ENCODE results near the gene INSRR. TPM values are rescaled to one million over a fixed set of nuclear protein-coding genes. Genes with fewer than 3 reads are reported as not detected.

INSRR gene
- total RNA-seq, 1 donor from 2014 or later: not detected

DNA sequence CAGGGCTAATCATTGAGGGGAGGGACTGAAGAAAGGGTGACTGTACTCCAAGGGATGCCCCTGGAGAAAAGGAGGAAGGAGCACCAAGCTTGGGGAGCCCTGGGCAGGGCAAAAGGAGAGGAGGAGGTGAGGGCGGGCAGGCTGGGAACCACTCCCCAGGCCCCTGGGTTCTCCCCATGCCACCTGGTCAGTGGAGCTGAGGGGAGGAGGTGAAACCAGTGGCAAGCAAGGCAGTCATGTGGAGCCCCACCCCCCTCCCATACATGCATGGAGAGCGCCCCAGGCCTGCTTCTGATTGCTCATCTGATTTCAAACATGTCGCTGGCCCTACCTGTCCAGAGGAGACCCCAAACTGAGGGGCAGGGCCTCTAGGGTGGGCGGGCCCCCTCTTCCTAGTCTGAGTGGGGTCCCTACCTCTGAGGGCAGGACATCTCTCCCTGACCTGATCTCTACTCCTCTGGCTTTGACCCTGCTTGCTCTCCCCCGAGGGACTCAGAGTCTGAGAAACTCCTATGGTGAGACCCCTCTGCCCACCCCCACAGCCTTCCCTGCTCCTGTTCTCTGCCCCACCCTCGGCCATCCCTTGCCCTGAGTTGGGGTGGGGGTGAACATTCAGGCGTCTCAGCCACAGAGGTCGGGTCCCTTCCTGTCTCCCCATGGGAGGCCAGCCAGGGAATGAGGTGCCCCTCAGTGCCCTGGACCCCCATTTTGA, 18.6 kb downstream of the INSRR start:
- H3K27me3 ChIP-seq (ENCODE audit: low read depth): peaks cover 69% of the 10 kb centered on the region
- no peaks in the 10 kb centered on the region for H3K9me3 ChIP-seq
- TF ChIP-seq, protein P1, sequence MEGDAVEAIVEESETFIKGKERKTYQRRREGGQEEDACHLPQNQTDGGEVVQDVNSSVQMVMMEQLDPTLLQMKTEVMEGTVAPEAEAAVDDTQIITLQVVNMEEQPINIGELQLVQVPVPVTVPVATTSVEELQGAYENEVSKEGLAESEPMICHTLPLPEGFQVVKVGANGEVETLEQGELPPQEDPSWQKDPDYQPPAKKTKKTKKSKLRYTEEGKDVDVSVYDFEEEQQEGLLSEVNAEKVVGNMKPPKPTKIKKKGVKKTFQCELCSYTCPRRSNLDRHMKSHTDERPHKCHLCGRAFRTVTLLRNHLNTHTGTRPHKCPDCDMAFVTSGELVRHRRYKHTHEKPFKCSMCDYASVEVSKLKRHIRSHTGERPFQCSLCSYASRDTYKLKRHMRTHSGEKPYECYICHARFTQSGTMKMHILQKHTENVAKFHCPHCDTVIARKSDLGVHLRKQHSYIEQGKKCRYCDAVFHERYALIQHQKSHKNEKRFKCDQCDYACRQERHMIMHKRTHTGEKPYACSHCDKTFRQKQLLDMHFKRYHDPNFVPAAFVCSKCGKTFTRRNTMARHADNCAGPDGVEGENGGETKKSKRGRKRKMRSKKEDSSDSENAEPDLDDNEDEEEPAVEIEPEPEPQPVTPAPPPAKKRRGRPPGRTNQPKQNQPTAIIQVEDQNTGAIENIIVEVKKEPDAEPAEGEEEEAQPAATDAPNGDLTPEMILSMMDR (IDR thresholded peaks at IDR 0.05): no peak
- H3K4me3 ChIP-seq: no peak overlapping the region
- no peaks in the 10 kb centered on the region for H3K36me3 ChIP-seq
- DNase-seq: no peak
- intact Hi-C loops (cut with DNase I): no loop called here
- ATAC-seq: no peak
- no peak overlapping the region for H3K27ac ChIP-seq
- peaks cover 9% of the 10 kb centered on the region for H3K4me1 ChIP-seq

DNA sequence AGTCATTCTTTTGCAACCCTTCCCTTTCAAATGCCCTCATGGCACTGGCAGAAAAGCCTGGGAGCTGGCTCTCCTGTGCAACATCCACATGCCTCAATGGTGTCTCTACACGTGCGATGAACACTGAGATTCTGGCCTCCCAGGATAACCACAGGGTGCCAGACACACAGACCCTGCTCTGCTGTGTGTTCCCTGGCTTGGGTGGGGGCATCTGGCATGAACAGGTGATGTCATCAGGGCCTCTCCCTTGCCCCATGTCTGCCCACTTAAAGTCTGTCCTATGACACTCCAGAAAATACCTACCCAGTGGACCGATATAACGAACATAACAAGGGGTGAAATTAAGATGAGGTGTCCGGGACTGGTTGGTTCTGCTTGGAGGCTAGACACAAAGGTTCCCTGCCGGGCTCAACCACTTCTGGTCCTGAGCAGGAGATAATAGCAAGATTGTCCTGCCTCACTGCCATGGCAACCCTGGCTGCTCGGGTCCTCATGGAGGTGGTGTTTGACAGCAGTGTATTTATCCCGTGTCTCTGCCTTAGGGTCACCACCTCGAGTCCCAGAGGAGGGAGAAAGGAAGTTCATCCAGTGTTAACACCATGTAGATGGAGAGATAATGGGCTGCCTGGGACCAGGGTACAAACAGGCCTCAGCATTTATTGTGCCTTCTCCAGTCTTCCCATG, 19.3 kb downstream of the INSRR start:
- ATAC-seq (no peak), DNase-seq (no peak)
- TF ChIP-seq, protein P1 (IDR thresholded peaks at IDR 0.05): no peak
- H3K9me3 ChIP-seq: no peaks in the 10 kb centered on the region
- no peak overlapping the region for H3K4me3 ChIP-seq
- H3K27me3 ChIP-seq (ENCODE audit: low read depth): peaks cover 62% of the 10 kb centered on the region
- peaks cover under 1% of the 10 kb centered on the region for H3K4me1 ChIP-seq
- H3K36me3 ChIP-seq: no peaks in the 10 kb centered on the region
- intact Hi-C loops (cut with DNase I): no loop called here
- H3K27ac ChIP-seq: no peak overlapping the region

DNA sequence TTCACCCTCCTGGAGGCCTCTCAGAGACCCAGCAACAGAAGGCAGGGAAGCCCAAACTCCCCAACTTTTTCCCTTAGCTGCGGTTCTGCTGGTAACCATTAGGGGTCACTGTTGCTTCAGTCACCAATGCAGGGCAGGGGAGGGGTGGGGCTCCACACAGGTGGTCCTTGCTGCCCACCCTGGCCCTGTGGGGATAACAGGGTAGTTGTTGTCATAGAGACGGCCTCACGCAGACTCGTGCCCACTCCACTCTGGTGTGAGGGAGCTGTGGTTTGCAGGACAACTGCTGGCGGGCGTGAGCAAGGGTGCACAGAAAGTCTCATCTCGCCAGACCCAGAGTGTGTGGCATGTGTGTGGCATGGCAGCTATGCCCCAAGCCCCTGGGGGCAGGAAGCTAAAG, 19.9 kb downstream of the INSRR start:
- DNase-seq (no peak), ATAC-seq (peak; percentile 37 to 58)
- H3K4me3 ChIP-seq: no peak overlapping the region
- H3K27ac ChIP-seq: no peak overlapping the region
- no peaks in the 10 kb centered on the region for H3K36me3 ChIP-seq
- H3K4me1 ChIP-seq: no peaks in the 10 kb centered on the region
- no peaks in the 10 kb centered on the region for H3K9me3 ChIP-seq
- intact Hi-C loops (cut with DNase I): no loop called here
- TF ChIP-seq, protein P1 (IDR thresholded peaks at IDR 0.05): peak; percentile 82
- peaks cover 56% of the 10 kb centered on the region for H3K27me3 ChIP-seq (ENCODE audit: low read depth)

DNA sequence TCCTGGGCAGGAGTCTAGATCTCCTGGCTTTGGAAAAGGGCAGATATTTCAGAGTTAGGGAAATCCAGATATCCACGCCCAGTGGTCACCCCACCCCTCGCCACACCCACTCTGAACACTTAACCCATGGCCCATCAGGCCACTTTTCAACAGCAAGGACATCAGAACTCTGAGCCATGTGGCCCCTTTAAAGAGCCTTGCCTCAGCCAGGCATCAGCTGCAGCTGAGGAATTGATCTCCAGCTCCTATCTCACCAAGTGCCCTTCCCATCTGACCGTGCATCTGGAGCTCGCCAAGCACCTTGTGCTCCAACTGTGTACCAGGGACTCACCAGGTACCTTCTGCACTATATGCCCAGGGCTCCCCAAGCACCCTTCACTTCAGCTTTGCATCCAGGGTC, 22.0 kb downstream of the INSRR start:
- H3K9me3 ChIP-seq: no peaks in the 10 kb centered on the region
- intact Hi-C loops (cut with DNase I): no loop called here
- no peak overlapping the region for H3K27ac ChIP-seq
- no peak overlapping the region for H3K4me3 ChIP-seq
- TF ChIP-seq, protein P1 (IDR thresholded peaks at IDR 0.05): no peak
- no peaks in the 10 kb centered on the region for H3K36me3 ChIP-seq
- H3K4me1 ChIP-seq: no peaks in the 10 kb centered on the region
- no peak for ATAC-seq
- peaks cover 41% of the 10 kb centered on the region for H3K27me3 ChIP-seq (ENCODE audit: low read depth)
- DNase-seq: no peak

DNA sequence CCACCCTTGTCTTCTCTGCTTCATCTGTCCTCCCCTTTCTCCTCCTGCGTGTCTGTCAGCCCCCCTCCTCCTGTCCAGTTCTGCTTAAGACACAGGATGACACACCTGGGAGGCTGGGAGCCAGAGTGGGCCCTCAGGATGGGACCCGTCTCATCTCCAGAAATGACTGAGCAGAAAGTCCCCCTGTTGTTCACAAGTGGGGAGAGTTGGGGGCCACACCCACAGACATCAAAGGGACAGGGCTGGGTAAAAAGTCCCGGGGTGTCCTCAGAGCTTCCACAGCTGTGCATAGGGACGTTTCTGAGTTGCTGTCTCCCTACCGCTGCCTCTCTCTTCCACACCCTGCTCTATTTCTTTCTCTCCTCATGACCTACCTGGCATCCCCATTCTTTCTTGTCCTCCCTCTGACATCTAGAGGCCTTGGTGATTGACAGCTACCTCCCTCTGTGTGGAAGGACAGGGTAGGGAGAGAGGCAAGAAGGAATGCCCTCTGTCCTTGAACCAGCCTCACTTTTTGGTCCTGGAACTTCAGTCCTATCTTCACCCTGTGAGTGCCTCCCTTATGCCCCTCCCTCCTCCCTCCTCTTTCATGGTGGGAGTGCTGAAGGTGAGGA, 22.8 kb downstream of the INSRR start:
- Histone ChIP-seq H3K36me3 (no peaks in the 10 kb centered on the region), H3K27me3 (ENCODE audit: low read depth) (peaks cover 35% of the 10 kb centered on the region), H3K4me3 (no peak overlapping the region), H3K4me1 (no peaks in the 10 kb centered on the region), H3K9me3 (no peaks in the 10 kb centered on the region), H3K27ac (no peak overlapping the region)
- TF ChIP-seq, protein P1 (IDR thresholded peaks at IDR 0.05): no peak
- intact Hi-C loops (cut with DNase I): no loop called here
- DNase-seq (no peak), ATAC-seq (no peak)
